Activated CD4-positive, alpha-beta memory T cell treated with anti-CD3 and anti-CD28 coated beads, Interleukin-2, amount 10 ng/mL, durations not matched to agents 7 days and 5 days (primary cell): Measurements from ENCODE around the gene MAX. TPM values are rescaled to one million over a fixed set of nuclear protein-coding genes. Genes with fewer than 3 reads are reported as not detected.
A peak's percentile ranks its signal among the peaks of the same experiment; 100 is the strongest.
"Not testable (repeated sequence)": the region's sequence is repeated elsewhere in the genome, so short reads cannot be mapped to it uniquely, and the experiment has no call there.

ENCODE experiments used
- CTCF ChIA-PET: fragments of 350-600 bp; sonication (Branson Sonifier 250); formaldehyde crosslinking; loops from one replicate; lab custom pipeline; 2021; ENCODE audit warnings: antibody characterized with exemption, inconsistent platforms; lab: Charles Lee
- POLR2A ChIA-PET: fragments of 350-600 bp; sonication (Branson Sonifier 250); formaldehyde crosslinking; loops from one replicate; lab custom pipeline; 2021; ENCODE audit warnings: antibody characterized with exemption; lab: Charles Lee
- DNase-seq: peaks from one replicate; pipeline ENCODE4 v3.0.0-alpha.2; 2020
- H3K27ac Mint-ChIP-seq: one replicate; pipeline ENCODE4 v1.8.0; 2021; ENCODE audit warnings: mild to moderate bottlenecking, mixed read lengths
- H3K27me3 Mint-ChIP-seq: one replicate; pipeline ENCODE4 v1.8.0; 2021; ENCODE audit warnings: mixed read lengths
- H3K36me3 Mint-ChIP-seq: one replicate; pipeline ENCODE4 v1.8.0; 2021; ENCODE audit warnings: low read depth, mixed read lengths
- H3K4me1 Mint-ChIP-seq: one replicate; pipeline ENCODE4 v1.8.0; 2021; ENCODE audit warnings: mixed read lengths
- H3K4me3 Mint-ChIP-seq: one replicate; pipeline ENCODE4 v1.8.0; 2021; ENCODE audit warnings: mild to moderate bottlenecking, mixed read lengths
- H3K9me3 Mint-ChIP-seq: one replicate; pipeline ENCODE4 v1.8.0; 2021; ENCODE audit warnings: mixed read lengths
- total RNA-seq, 2 experiments: library from RNA; stranded (reverse); gene quantifications; one replicate each; pipeline ENCODE4 v1.2.3, GENCODE V29; 2021

Gene MAX
- total RNA-seq, 2 experiments from 2014 or later = 134 to 135 TPM

GRCh38 chr14:65100922-65101541 lies 1.3 kb downstream of the MAX start:
- Mint-ChIP-seq H3K9me3 (no peaks in the 10 kb centered on the region), H3K27ac (peak overlapping the region; percentile 81), H3K36me3 (peaks cover 48% of the 10 kb centered on the region), H3K27me3 (peaks cover 7% of the 10 kb centered on the region), H3K4me1 (peaks cover 50% of the 10 kb centered on the region), H3K4me3 (peak overlapping the region; percentile 85)
- POLR2A ChIA-PET = interaction anchor here (1.0 to 2.7 kb wide), 6 partner anchors 10 to 233 kb away, joined by 3 to 11 read pairs (median 3); partner anchors contain the start of gene FNTB
- no peak for DNase-seq
- CTCF ChIA-PET = interaction anchor here (1.0 kb wide), 1 partner anchor 114 kb away, joined by 5 read pairs; the partner anchor contains the start of gene FNTB

- CTCF ChIA-PET = interaction anchor here (1.5 kb wide), 1 partner anchor 113 kb away, joined by 6 read pairs; the partner anchor contains the start of gene FNTB
- no peaks in the 10 kb centered on the region for H3K9me3 Mint-ChIP-seq
- no peak for DNase-seq
- peaks cover 71% of the 10 kb centered on the region for H3K4me1 Mint-ChIP-seq
- POLR2A ChIA-PET = interaction anchor here (1.0 to 2.1 kb wide), 7 partner anchors 9 to 1555 kb away, joined by 3 to 10 read pairs (median 3); partner anchors contain the start of genes FNTB and PPP2R5E
- H3K36me3 Mint-ChIP-seq = peaks cover 71% of the 10 kb centered on the region
- H3K4me3 Mint-ChIP-seq = peak overlapping the region; percentile 73
- peak overlapping the region; percentile 81 for H3K27ac Mint-ChIP-seq
- H3K27me3 Mint-ChIP-seq = no peaks in the 10 kb centered on the region
Observed at GRCh38 chr14:65098586-65098985, 3.7 kb downstream of the MAX start.

- ChIA-PET POLR2A (interaction anchor here (0.9 to 2.0 kb wide), 3 partner anchors 10 to 20 kb away, joined by 3 to 7 read pairs (median 3); no protein-coding TSS in a partner anchor), CTCF (interaction anchor here (1.5 kb wide), 1 partner anchor 110 kb away, joined by 5 read pairs; the partner anchor contains the start of gene FNTB)
- DNase-seq = no peak
- Mint-ChIP-seq H3K9me3 (no peaks in the 10 kb centered on the region), H3K4me3 (peak overlapping the region; percentile 4), H3K27ac (peak overlapping the region; percentile 48), H3K36me3 (peaks cover 83% of the 10 kb centered on the region), H3K4me1 (peaks cover 65% of the 10 kb centered on the region), H3K27me3 (no peaks in the 10 kb centered on the region)
Observed at GRCh38 chr14:65096323-65097089, 5.8 kb downstream of the MAX start.

- POLR2A ChIA-PET = interaction anchor here (0.9 to 2.0 kb wide), 4 partner anchors 11 to 315 kb away, joined by 3 to 7 read pairs (median 4); no protein-coding TSS in a partner anchor
- CTCF ChIA-PET = interaction anchor here (0.6 to 1.5 kb wide), 2 partner anchors 66 to 109 kb away, joined by 3 to 5 read pairs; partner anchors contain the start of gene FNTB
Observed at GRCh38 chr14:65095633-65096205, 6.6 kb downstream of the MAX start.

GRCh38 chr14:65092349-65092748 lies 10.0 kb downstream of the MAX start:
- no peak overlapping the region for H3K4me3 Mint-ChIP-seq
- ChIA-PET CTCF (no interaction called here), POLR2A (no interaction called here)
- H3K36me3 Mint-ChIP-seq = peaks cover 90% of the 10 kb centered on the region
- peaks cover 37% of the 10 kb centered on the region for H3K4me1 Mint-ChIP-seq
- no peak for DNase-seq
- H3K27ac Mint-ChIP-seq = no peak overlapping the region
- peaks cover 9% of the 10 kb centered on the region for H3K9me3 Mint-ChIP-seq
- H3K27me3 Mint-ChIP-seq = no peaks in the 10 kb centered on the region

More at GRCh38 chr14:65095633-65096205, 6.6 kb downstream of the MAX start:
- peak overlapping the region; percentile 48 for H3K27ac Mint-ChIP-seq
- H3K27me3 Mint-ChIP-seq = no peaks in the 10 kb centered on the region
- H3K4me1 Mint-ChIP-seq = peaks cover 64% of the 10 kb centered on the region
- H3K9me3 Mint-ChIP-seq = no peaks in the 10 kb centered on the region
- DNase-seq = no peak
- peaks cover 84% of the 10 kb centered on the region for H3K36me3 Mint-ChIP-seq
- H3K4me3 Mint-ChIP-seq = no peak overlapping the region

- H3K4me3 Mint-ChIP-seq, CTCF ChIA-PET, H3K27ac Mint-ChIP-seq, H3K27me3 Mint-ChIP-seq, DNase-seq: not testable (repeated sequence)
- peaks cover 89% of the 10 kb centered on the region for H3K36me3 Mint-ChIP-seq
- H3K9me3 Mint-ChIP-seq = peaks cover 15% of the 10 kb centered on the region
- peaks cover 14% of the 10 kb centered on the region for H3K4me1 Mint-ChIP-seq
- POLR2A ChIA-PET = interaction anchor here (1.0 kb wide), 1 partner anchor 15 kb away, joined by 3 read pairs; the partner anchor contains the start of gene MAX
Observed at GRCh38 chr14:65087835-65088234, 14.5 kb downstream of the MAX start.

GRCh38 chr14:65086686-65087085 lies 15.6 kb downstream of the MAX start:
- H3K27ac Mint-ChIP-seq, DNase-seq, H3K4me3 Mint-ChIP-seq, CTCF ChIA-PET, H3K27me3 Mint-ChIP-seq: not testable (repeated sequence)
- H3K4me1 Mint-ChIP-seq = peaks cover 24% of the 10 kb centered on the region
- peaks cover 15% of the 10 kb centered on the region for H3K9me3 Mint-ChIP-seq
- peaks cover 93% of the 10 kb centered on the region for H3K36me3 Mint-ChIP-seq
- POLR2A ChIA-PET = interaction anchor here (1.6 kb wide), 1 partner anchor 11 kb away, joined by 7 read pairs; no protein-coding TSS in a partner anchor

- CTCF ChIA-PET = interaction anchor here (1.3 kb wide), 1 partner anchor 9 kb away, joined by 3 read pairs; no protein-coding TSS in a partner anchor
- no peak for DNase-seq
- peaks cover 15% of the 10 kb centered on the region for H3K9me3 Mint-ChIP-seq
- peaks cover 95% of the 10 kb centered on the region for H3K36me3 Mint-ChIP-seq
- POLR2A ChIA-PET = interaction anchor here (1.4 kb wide), 1 partner anchor 9 kb away, joined by 4 read pairs; no protein-coding TSS in a partner anchor
- H3K4me3 Mint-ChIP-seq = no peak overlapping the region
- H3K27me3 Mint-ChIP-seq = no peaks in the 10 kb centered on the region
- H3K27ac Mint-ChIP-seq = no peak overlapping the region
- peaks cover 39% of the 10 kb centered on the region for H3K4me1 Mint-ChIP-seq
Observed at GRCh38 chr14:65084554-65085505, 17.5 kb downstream of the MAX start.

- ChIA-PET POLR2A (interaction anchor here (1.8 kb wide), 1 partner anchor 15 kb away, joined by 5 read pairs; no protein-coding TSS in a partner anchor), CTCF (no interaction called here)
- DNase-seq = no peak
- peaks cover 8% of the 10 kb centered on the region for H3K9me3 Mint-ChIP-seq
- no peaks in the 10 kb centered on the region for H3K27me3 Mint-ChIP-seq
- H3K27ac Mint-ChIP-seq = no peak overlapping the region
- H3K36me3 Mint-ChIP-seq = peaks cover 88% of the 10 kb centered on the region
- H3K4me3 Mint-ChIP-seq = no peak overlapping the region
- peaks cover 50% of the 10 kb centered on the region for H3K4me1 Mint-ChIP-seq
Observed at GRCh38 chr14:65082930-65083329, 19.4 kb downstream of the MAX start.

- Mint-ChIP-seq H3K27ac (no peak overlapping the region), H3K4me3 (no peak overlapping the region), H3K27me3 (no peaks in the 10 kb centered on the region), H3K4me1 (peaks cover 54% of the 10 kb centered on the region), H3K36me3 (peaks cover 87% of the 10 kb centered on the region), H3K9me3 (peaks cover 3% of the 10 kb centered on the region)
- ChIA-PET CTCF (no interaction called here), POLR2A (interaction anchor here (1.2 kb wide), 1 partner anchor 26 kb away, joined by 3 read pairs; no protein-coding TSS in a partner anchor)
- DNase-seq = no peak
Observed at GRCh38 chr14:65080960-65081747, 21.2 kb downstream of the MAX start.

- ChIA-PET CTCF (interaction anchor here (0.9 kb wide), 1 partner anchor 11 kb away, joined by 3 read pairs; no protein-coding TSS in a partner anchor), POLR2A (interaction anchor here (1.2 to 1.3 kb wide), 2 partner anchors 21 to 23 kb away, joined by 4 read pairs; partner anchors contain the start of gene MAX)
- no peak overlapping the region for H3K4me3 Mint-ChIP-seq
- no peak overlapping the region for H3K27ac Mint-ChIP-seq
- H3K9me3 Mint-ChIP-seq = no peaks in the 10 kb centered on the region
- peaks cover 89% of the 10 kb centered on the region for H3K36me3 Mint-ChIP-seq
- DNase-seq = no peak
- no peaks in the 10 kb centered on the region for H3K27me3 Mint-ChIP-seq
- peaks cover 56% of the 10 kb centered on the region for H3K4me1 Mint-ChIP-seq
Observed at GRCh38 chr14:65079768-65080167, 22.5 kb downstream of the MAX start.
